Measurements from ENCODE around the gene PNMA8A. TPM values are rescaled to one million over a fixed set of nuclear protein-coding genes. Genes with fewer than 3 reads are reported as not detected.
"Not testable (repeated sequence)": the region's sequence is repeated elsewhere in the genome, so short reads cannot be mapped to it uniquely, and the experiment has no call there.

The PNMA8A gene
- total RNA-seq, 2 experiments from 2014 or later = not detected

DNA sequence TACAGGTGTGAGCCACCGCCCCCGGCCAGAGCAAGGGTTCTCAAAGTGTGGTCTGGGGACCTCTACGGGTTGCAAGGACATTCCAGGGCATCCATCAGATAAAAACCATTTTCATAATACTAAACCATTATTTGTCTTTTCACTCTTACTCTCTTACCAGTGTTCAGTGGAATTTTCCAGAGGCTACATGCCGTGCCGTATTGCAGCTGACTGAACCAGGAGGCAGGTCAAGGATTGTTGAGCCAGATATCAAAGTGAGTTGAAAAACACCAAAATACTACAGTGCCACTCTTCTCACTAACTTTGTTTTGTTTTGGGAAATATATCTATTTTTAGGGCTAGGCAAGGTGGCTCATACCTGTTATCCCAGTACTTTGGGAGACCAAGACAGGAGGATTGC is 31.5 kb upstream of the PNMA8A start:
- POLR2A ChIA-PET = no interaction called here
- Mint-ChIP-seq H3K9me3 (ENCODE audit: low read depth) (no peaks in the 10 kb centered on the region), H3K27ac (no peak overlapping the region), H3K4me1 (no peaks in the 10 kb centered on the region), H3K27me3 (peaks cover 23% of the 10 kb centered on the region), H3K36me3 (ENCODE audit: low read depth) (no peaks in the 10 kb centered on the region), H3K4me3 (no peak overlapping the region)
- DNase-seq = no peak
- intact Hi-C loops (cut with DNase I, micrococcal nuclease) = no loop called here
- no peak for ATAC-seq
- CTCF ChIA-PET = no interaction called here

DNA sequence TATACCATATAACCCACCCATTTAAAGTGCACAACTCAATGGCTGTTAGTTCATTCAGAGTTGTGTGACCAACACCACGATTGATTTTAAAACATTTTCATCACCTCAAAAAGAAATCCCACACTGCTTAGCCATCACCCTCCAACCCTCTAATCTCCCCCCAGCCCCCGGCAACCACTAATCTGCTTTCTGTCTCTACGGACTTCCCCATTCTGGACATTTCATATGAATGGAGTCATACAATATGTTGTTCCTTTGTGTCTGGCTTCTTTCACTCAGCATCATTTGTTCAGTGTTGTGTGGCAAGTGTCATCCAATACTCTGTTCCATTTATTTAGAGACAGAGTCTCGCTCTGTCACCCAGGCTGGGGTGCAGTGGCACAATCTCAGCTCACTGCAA is 28.3 kb upstream of the PNMA8A start:
- Mint-ChIP-seq H3K4me1 (peaks cover under 1% of the 10 kb centered on the region), H3K9me3 (ENCODE audit: low read depth) (no peaks in the 10 kb centered on the region), H3K36me3 (ENCODE audit: low read depth) (no peaks in the 10 kb centered on the region), H3K27me3 (peaks cover 21% of the 10 kb centered on the region), H3K27ac (no peak overlapping the region), H3K4me3 (no peak overlapping the region)
- ATAC-seq (no peak), DNase-seq (no peak)
- intact Hi-C loops (cut with DNase I, micrococcal nuclease) = no loop called here
- ChIA-PET CTCF (interaction anchor here (1.4 kb wide), 1 partner anchor 17 kb away, joined by 7 read pairs; no protein-coding TSS in a partner anchor), POLR2A (no interaction called here)

GRCh38 chr19:46497773-46498172 is 26.4 kb upstream of the PNMA8A start:
- Mint-ChIP-seq H3K36me3 (ENCODE audit: low read depth) (no peaks in the 10 kb centered on the region), H3K27ac (no peak overlapping the region), H3K4me1 (peaks cover 10% of the 10 kb centered on the region), H3K9me3 (ENCODE audit: low read depth) (no peaks in the 10 kb centered on the region), H3K27me3 (peaks cover 30% of the 10 kb centered on the region), H3K4me3 (no peak overlapping the region)
- intact Hi-C loops (cut with DNase I, micrococcal nuclease) = no loop called here
- DNase-seq (no peak), ATAC-seq (no peak)
- ChIA-PET CTCF (no interaction called here), POLR2A (interaction anchor here (0.6 kb wide), 1 partner anchor 912 kb away, joined by 4 read pairs; no protein-coding TSS in a partner anchor)

DNA sequence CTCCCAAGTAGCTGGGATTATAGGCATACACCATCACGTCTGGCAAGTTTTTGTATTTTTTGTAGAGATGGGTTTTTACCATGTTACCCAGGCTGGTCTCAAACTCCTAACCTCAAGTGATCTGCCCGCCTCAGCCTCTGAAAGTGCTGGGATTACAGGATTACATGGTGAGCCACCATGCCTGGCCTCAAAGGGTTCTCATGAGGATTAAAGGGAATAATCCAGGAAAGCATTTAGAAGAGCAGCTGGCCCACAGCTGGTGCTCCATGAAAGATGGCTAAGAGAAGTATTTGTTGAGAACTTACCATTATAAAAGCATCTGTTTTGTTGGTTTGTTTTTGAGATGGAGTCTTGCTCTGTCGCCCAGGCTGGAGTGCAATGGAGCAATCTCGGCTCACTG is 25.5 kb upstream of the PNMA8A start:
- peaks cover 33% of the 10 kb centered on the region for H3K27me3 Mint-ChIP-seq
- ChIA-PET POLR2A (interaction anchor here (0.5 kb wide), 1 partner anchor 98 kb away, joined by 3 read pairs; no protein-coding TSS in a partner anchor), CTCF (interaction anchor here (0.5 to 0.8 kb wide), 4 partner anchors 26 to 194 kb away, joined by 3 to 4 read pairs (median 3); no protein-coding TSS in a partner anchor)
- H3K36me3 Mint-ChIP-seq (ENCODE audit: low read depth); H3K27ac Mint-ChIP-seq; H3K9me3 Mint-ChIP-seq (ENCODE audit: low read depth); intact Hi-C loops (cut with DNase I, micrococcal nuclease); H3K4me3 Mint-ChIP-seq; H3K4me1 Mint-ChIP-seq; ATAC-seq; DNase-seq: not testable (repeated sequence)

- DNase-seq (no peak), ATAC-seq (no peak)
- intact Hi-C loops (cut with DNase I, micrococcal nuclease) = no loop called here
- H3K27ac Mint-ChIP-seq = no peak overlapping the region
- H3K4me1 Mint-ChIP-seq = peaks cover 10% of the 10 kb centered on the region
- H3K36me3 Mint-ChIP-seq (ENCODE audit: low read depth) = no peaks in the 10 kb centered on the region
- H3K27me3 Mint-ChIP-seq = peaks cover 38% of the 10 kb centered on the region
- POLR2A ChIA-PET = no interaction called here
- H3K9me3 Mint-ChIP-seq (ENCODE audit: low read depth) = no peaks in the 10 kb centered on the region
- no peak overlapping the region for H3K4me3 Mint-ChIP-seq
- CTCF ChIA-PET = interaction anchor here (0.6 to 0.8 kb wide), 4 partner anchors 27 to 194 kb away, joined by 3 to 4 read pairs (median 3); no protein-coding TSS in a partner anchor
These were observed 24.9 kb upstream of the PNMA8A start for GRCh38 chr19:46496304-46496703.

DNA sequence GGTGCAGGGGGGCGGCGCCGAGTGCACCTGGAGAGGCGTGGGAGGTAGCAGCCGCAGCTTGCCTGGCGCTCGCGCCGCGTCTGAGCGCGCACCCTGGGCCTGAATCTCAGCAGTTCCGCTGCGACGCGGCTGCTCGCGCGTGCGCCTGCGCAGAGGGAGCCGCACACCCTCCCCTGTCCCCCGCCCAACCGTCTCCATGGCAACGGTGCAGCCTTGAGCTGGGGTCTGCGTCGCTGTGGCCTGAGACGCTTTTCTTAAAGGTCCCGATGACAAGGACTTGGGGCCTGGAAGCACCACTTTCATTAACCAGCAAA is 24.4 kb upstream of the PNMA8A start, which contains the start of gene PNMA8B:
Gene PNMA8B (minus strand): TSS at position 82 of the 314 bp plus-strand sequence. CDS start 402 bp downstream, outside the sequence.
- ATAC-seq (peak; percentile 58), DNase-seq (peak; percentile 67)
- Mint-ChIP-seq H3K9me3 (ENCODE audit: low read depth) (no peaks in the 10 kb centered on the region), H3K36me3 (ENCODE audit: low read depth) (no peaks in the 10 kb centered on the region), H3K4me3 (peak within 1 kb of the TSS; percentile 56), H3K27me3 (peaks cover 43% of the 10 kb centered on the region), H3K27ac (no peak within 1 kb of the TSS), H3K4me1 (peaks cover 10% of the 10 kb centered on the region)
- CTCF ChIA-PET = interaction anchor here (0.7 kb wide), 1 partner anchor 94 kb away, joined by 3 read pairs; no protein-coding TSS in a partner anchor
- POLR2A ChIA-PET = no interaction called here
- intact Hi-C loops (cut with DNase I, micrococcal nuclease) = no loop called here

GRCh38 chr19:46494941-46495785 is 23.8 kb upstream of the PNMA8A start:
- Mint-ChIP-seq H3K4me1 (peaks cover 10% of the 10 kb centered on the region), H3K27me3 (peaks cover 41% of the 10 kb centered on the region), H3K36me3 (ENCODE audit: low read depth) (no peaks in the 10 kb centered on the region), H3K27ac (no peak overlapping the region), H3K9me3 (ENCODE audit: low read depth) (no peaks in the 10 kb centered on the region), H3K4me3 (no peak overlapping the region)
- intact Hi-C loops (cut with DNase I, micrococcal nuclease) = no loop called here
- DNase-seq (no peak), ATAC-seq (no peak)
- ChIA-PET CTCF (interaction anchor here (0.6 to 0.7 kb wide), 2 partner anchors 65 to 93 kb away, joined by 3 read pairs; no protein-coding TSS in a partner anchor), POLR2A (no interaction called here)

GRCh38 chr19:46494146-46494940 is 23.0 kb upstream of the PNMA8A start:
- no peaks in the 10 kb centered on the region for H3K9me3 Mint-ChIP-seq (ENCODE audit: low read depth)
- peak overlapping the region; percentile 45 for H3K27ac Mint-ChIP-seq
- intact Hi-C loops (cut with DNase I, micrococcal nuclease) = no loop called here
- H3K4me1 Mint-ChIP-seq = peaks cover 13% of the 10 kb centered on the region
- ATAC-seq (no peak), DNase-seq (peak; percentile 11)
- H3K27me3 Mint-ChIP-seq = peaks cover 41% of the 10 kb centered on the region
- ChIA-PET CTCF (interaction anchor here (0.7 kb wide), 1 partner anchor 58 kb away, joined by 3 read pairs; no protein-coding TSS in a partner anchor), POLR2A (no interaction called here)
- no peaks in the 10 kb centered on the region for H3K36me3 Mint-ChIP-seq (ENCODE audit: low read depth)
- H3K4me3 Mint-ChIP-seq = peak overlapping the region; percentile 56

DNA sequence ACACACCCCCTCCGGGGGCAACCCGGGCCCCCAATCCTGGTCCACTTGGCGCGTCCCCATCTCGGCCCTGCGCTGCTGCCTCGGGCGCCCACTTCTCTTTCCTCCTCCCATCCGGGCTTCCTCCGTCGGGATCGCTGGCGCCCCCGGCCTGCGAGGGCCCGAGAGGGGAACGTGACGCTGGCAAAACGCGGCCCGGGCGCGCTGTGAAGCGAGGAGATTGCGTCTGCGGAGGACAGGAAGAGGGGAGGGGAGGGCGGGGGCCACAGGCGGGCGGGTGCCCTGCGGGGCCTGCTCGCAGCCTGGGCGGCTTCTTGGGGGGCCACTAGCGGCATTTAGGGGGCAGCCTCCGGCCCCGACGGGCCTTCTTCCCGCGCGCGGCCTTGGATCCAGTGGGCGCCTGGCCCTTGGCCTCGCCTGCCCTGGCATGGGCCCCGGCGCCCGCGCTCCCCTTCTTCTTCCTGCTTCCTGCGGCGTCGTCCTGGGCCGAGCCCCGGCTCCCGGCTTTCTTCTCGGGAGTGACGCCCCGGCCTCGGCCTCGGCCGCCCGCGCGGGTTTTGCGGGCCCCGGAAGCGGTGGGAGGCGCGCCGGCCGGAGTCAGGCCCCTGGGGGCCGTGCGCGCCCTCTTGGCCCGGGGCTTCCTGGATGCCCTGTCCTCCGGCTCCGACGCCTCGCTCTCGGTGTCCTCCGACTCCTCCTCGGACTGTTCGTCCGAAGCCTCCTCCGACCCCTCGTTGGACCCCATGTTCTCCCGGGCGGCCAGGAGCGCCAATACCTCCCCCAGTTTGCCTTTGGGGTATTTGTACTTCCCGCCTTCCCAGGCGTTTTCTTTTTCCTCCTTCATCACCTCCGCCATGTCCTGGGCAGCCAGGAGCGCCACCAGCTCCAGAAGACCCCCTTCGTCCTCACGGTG is 22.1 kb upstream of the PNMA8A start:
- H3K4me1 Mint-ChIP-seq = peaks cover 14% of the 10 kb centered on the region
- DNase-seq = peak; percentile 63
- intact Hi-C loops (cut with DNase I, micrococcal nuclease) = no loop called here
- H3K36me3 Mint-ChIP-seq (ENCODE audit: low read depth) = no peaks in the 10 kb centered on the region
- CTCF ChIA-PET = interaction anchor here (0.7 kb wide), 1 partner anchor 57 kb away, joined by 3 read pairs; no protein-coding TSS in a partner anchor
- H3K9me3 Mint-ChIP-seq (ENCODE audit: low read depth) = no peaks in the 10 kb centered on the region
- H3K27me3 Mint-ChIP-seq = peaks cover 47% of the 10 kb centered on the region
- POLR2A ChIA-PET = no interaction called here
- ATAC-seq = no peak
- H3K27ac Mint-ChIP-seq = no peak overlapping the region
- peak overlapping the region; percentile 56 for H3K4me3 Mint-ChIP-seq

- ChIA-PET POLR2A (no interaction called here), CTCF (no interaction called here)
- H3K36me3 Mint-ChIP-seq (ENCODE audit: low read depth) = no peaks in the 10 kb centered on the region
- H3K27me3 Mint-ChIP-seq = peaks cover 52% of the 10 kb centered on the region
- H3K4me3 Mint-ChIP-seq = peak overlapping the region; percentile 54
- H3K27ac Mint-ChIP-seq = no peak overlapping the region
- ATAC-seq = peak; percentile 59
- H3K9me3 Mint-ChIP-seq (ENCODE audit: low read depth) = no peaks in the 10 kb centered on the region
- peak; percentile 45 for DNase-seq
- H3K4me1 Mint-ChIP-seq = peaks cover 16% of the 10 kb centered on the region
- intact Hi-C loops (cut with DNase I, micrococcal nuclease) = no loop called here
These were observed 21.5 kb upstream of the PNMA8A start for GRCh38 chr19:46492841-46493235.

Data from activated CD4-positive, alpha-beta T cell treated with anti-CD3 and anti-CD28 coated beads for 36 hours (primary cell).